Bronchial epithelial cell (primary cell): ENCODE measurements around the gene AGPAT3. TPM values are rescaled to one million over a fixed set of nuclear protein-coding genes. Genes with fewer than 3 reads are reported as not detected.

ENCODE experiments used
- DNase-seq: peaks from one replicate; pipeline ENCODE4 v3.0.0-alpha.2; 2010; ENCODE audit warnings: low read depth
- FAIRE-seq: peaks from 2 replicates; lab custom pipeline; 2011; peaks lifted over from hg19 to GRCh38; lab: Jason Lieb, UNC
- H3K27me3 ChIP-seq: 2 replicates; pipeline ENCODE4 v1.5.1; 2011; ENCODE audit warnings: low read length; ENCODE audit not compliant: control insufficient read depth, insufficient read depth
- H3K36me3 ChIP-seq: 2 replicates; pipeline ENCODE4 v1.5.1; 2011; ENCODE audit warnings: low read length; ENCODE audit not compliant: control insufficient read depth, insufficient read depth
- H3K4me3 ChIP-seq: 2 replicates; pipeline ENCODE4 v1.5.1; 2011; ENCODE audit warnings: mild to moderate bottlenecking, low read depth, low read length, control low read depth
- CTCF ChIP-seq: IDR thresholded peaks from 2 replicates; pipeline ENCODE4 v1.5.1; 2011; ENCODE audit warnings: mild to moderate bottlenecking, moderate library complexity, low read length, control low read depth, inconsistent platforms; ENCODE audit not compliant: insufficient read depth, severe bottlenecking
- total RNA-seq: library from RNA; depleted of rRNA; stranded (reverse); fragments of >200 nt; gene quantifications from 2 replicates; pipeline ENCODE4 v1.2.1, GENCODE V29; 2014

The AGPAT3 gene
- total RNA-seq, 1 donor from 2014 or later, result 40.5 TPM

- Histone ChIP-seq H3K4me3 (no peak overlapping the region), H3K27me3 (no peaks in the 10 kb centered on the region), H3K36me3 (no peaks in the 10 kb centered on the region)
- DNase-seq (no peak), FAIRE-seq (no peak)
- TF ChIP-seq CTCF, result no peak
Observed at GRCh38 chr21:43853851-43854772, 10.9 kb upstream of the AGPAT3 start.

- Histone ChIP-seq H3K36me3 (no peaks in the 10 kb centered on the region), H3K27me3 (no peaks in the 10 kb centered on the region), H3K4me3 (no peak overlapping the region)
- no peak for DNase-seq
- TF ChIP-seq CTCF, result no peak
- FAIRE-seq, result no peak
Observed at GRCh38 chr21:43854773-43855633, 10.0 kb upstream of the AGPAT3 start.

GRCh38 chr21:43855955-43856354 lies 9.1 kb upstream of the AGPAT3 start:
- Histone ChIP-seq H3K4me3 (no peak overlapping the region), H3K27me3 (peaks cover 2% of the 10 kb centered on the region), H3K36me3 (no peaks in the 10 kb centered on the region)
- no peak for TF ChIP-seq CTCF
- FAIRE-seq (no peak), DNase-seq (no peak)

GRCh38 chr21:43858806-43859648 lies 6.0 kb upstream of the AGPAT3 start:
- no peak for FAIRE-seq

More at GRCh38 chr21:43858806-43859648, 6.0 kb upstream of the AGPAT3 start:
- TF ChIP-seq CTCF, result no peak
- no peak for DNase-seq
- Histone ChIP-seq H3K4me3 (no peak overlapping the region), H3K27me3 (peaks cover 2% of the 10 kb centered on the region), H3K36me3 (no peaks in the 10 kb centered on the region)
